CD14-positive monocyte (primary cell): ENCODE measurements around the gene TMA7. TPM values are rescaled to one million over a fixed set of nuclear protein-coding genes. Genes with fewer than 3 reads are reported as not detected.

Experiments
- DNase-seq, 3 donors: peaks; one replicate each; pipeline ENCODE4 v3.0.0-alpha.2; 2011 to 2022
- H2AFZ ChIP-seq: 2 replicates; pipeline ENCODE4 v1.6.0; 2012; ENCODE audit warnings: mild to moderate bottlenecking, low read depth, low read length, inconsistent platforms; ENCODE audit not compliant: insufficient read depth, poor library complexity, severe bottlenecking
- H3K27ac ChIP-seq, 2 donors: 1 replicate in 1 of 2; 2 replicates in 1 of 2; pipeline ENCODE4 v1.5.1; 2012 to 2013; ENCODE audit warnings: low read length in 2 of 2, control low read depth in 1 of 2, inconsistent platforms in 1 of 2, low read depth in 1 of 2, mild to moderate bottlenecking in 1 of 2
- H3K27me3 ChIP-seq, 2 donors: one replicate each; pipeline versions ENCODE4 v1.6.0 to v1.6.1; 2011 to 2013; ENCODE audit warnings: low read length in 2 of 2; ENCODE audit not compliant: control insufficient read depth in 2 of 2, insufficient read depth in 2 of 2
- H3K36me3 ChIP-seq, 2 donors: replicated peaks in 1 of 2; 1 replicate in 1 of 2; 2 replicates in 1 of 2; pipeline versions ENCODE4 v1.5.1 to v1.6.1; 2012 to 2013; ENCODE audit warnings: low read length in 2 of 2, control low read depth in 1 of 2, inconsistent platforms in 1 of 2, mild to moderate bottlenecking in 1 of 2; ENCODE audit not compliant: insufficient read depth in 2 of 2, control insufficient read depth in 1 of 2
- H3K4me1 ChIP-seq, 2 donors: 1 replicate in 1 of 2; 2 replicates in 1 of 2; pipeline versions ENCODE4 v1.5.1 to v1.6.1; 2012 to 2013; ENCODE audit warnings: low read length in 2 of 2, control low read depth in 1 of 2, inconsistent platforms in 1 of 2, mild to moderate bottlenecking in 1 of 2, moderate library complexity in 1 of 2; ENCODE audit not compliant: insufficient read depth in 2 of 2, control insufficient read depth in 1 of 2
- H3K4me2 ChIP-seq: replicated peaks from 2 replicates; pipeline ENCODE3; 2012; ENCODE audit warnings: low read length, moderate library complexity, mild to moderate bottlenecking; ENCODE audit not compliant: poor library complexity, severe bottlenecking; ENCODE audit errors: extremely low read depth
- H3K4me3 ChIP-seq, 3 experiments: fragments of 200-600 bp in 1 of 3; sonication (generic) in 1 of 3; replicated peaks in 1 of 3; 1 replicate in 2 of 3; 2 replicates in 1 of 3; pipeline ENCODE4 v1.5.1; 2011 to 2013; ENCODE audit warnings: low read length in 3 of 3, mild to moderate bottlenecking in 3 of 3, control low read depth in 2 of 3, low read depth in 2 of 3, inconsistent platforms in 1 of 3, moderate library complexity in 1 of 3
- H3K79me2 ChIP-seq: 2 replicates; pipeline ENCODE4 v1.6.0; 2012; ENCODE audit warnings: mild to moderate bottlenecking, control low read depth, inconsistent platforms, low read length, moderate library complexity; ENCODE audit not compliant: insufficient read depth
- H3K9ac ChIP-seq: 2 replicates; pipeline ENCODE4 v1.6.0; 2017; ENCODE audit warnings: low read length, mild to moderate bottlenecking; ENCODE audit not compliant: insufficient read depth, poor library complexity, severe bottlenecking
- H3K9me3 ChIP-seq, 2 donors: replicated peaks in 1 of 2; 1 replicate in 1 of 2; 2 replicates in 1 of 2; pipeline versions ENCODE4 v1.5.1 to v1.6.1; 2012 to 2013; ENCODE audit warnings: low read length in 2 of 2, control low read depth in 1 of 2; ENCODE audit not compliant: control insufficient read depth in 1 of 2, insufficient read depth in 1 of 2
- H4K20me1 ChIP-seq: 2 replicates; pipeline ENCODE4 v1.6.0; 2012; ENCODE audit warnings: mild to moderate bottlenecking, low read length, control low read depth, moderate library complexity; ENCODE audit not compliant: insufficient read depth
- H3K27ac Mint-ChIP-seq, 7 donors: one replicate each; pipeline ENCODE4 v1.8.0; 2020; ENCODE audit warnings: mild to moderate bottlenecking in 7 of 7, mixed read lengths in 7 of 7, moderate library complexity in 6 of 7, inconsistent platforms in 2 of 7
- H3K27me3 Mint-ChIP-seq, 3 donors: one replicate each; pipeline ENCODE4 v1.8.0; 2021 to 2022; ENCODE audit warnings: low read depth in 3 of 3, mild to moderate bottlenecking in 3 of 3, mixed read lengths in 3 of 3, moderate library complexity in 3 of 3, inconsistent platforms in 1 of 3
- H3K36me3 Mint-ChIP-seq, 2 donors: one replicate each; pipeline ENCODE4 v1.8.0; 2020; ENCODE audit warnings: mixed read lengths in 2 of 2, inconsistent platforms in 1 of 2, mild to moderate bottlenecking in 1 of 2
- H3K4me1 Mint-ChIP-seq: one replicate; pipeline ENCODE4 v1.8.0; 2020; ENCODE audit warnings: mild to moderate bottlenecking, mixed read lengths
- H3K4me3 Mint-ChIP-seq, 2 donors: one replicate each; pipeline ENCODE4 v1.8.0; 2020; ENCODE audit warnings: mild to moderate bottlenecking in 2 of 2, mixed read lengths in 2 of 2, moderate library complexity in 1 of 2
- H3K9me3 Mint-ChIP-seq, 7 donors: one replicate each; pipeline ENCODE4 v1.8.0; 2020 to 2022; ENCODE audit warnings: mixed read lengths in 7 of 7, mild to moderate bottlenecking in 6 of 7, moderate library complexity in 6 of 7, inconsistent platforms in 2 of 7
- CTCF ChIP-seq: fragments of 200-600 bp; IDR thresholded peaks from one replicate; pipeline ENCODE4 v1.8.0; 2022; ENCODE audit warnings: antibody characterized with exemption, mild to moderate bottlenecking
- WGBS: methylation state at CpG from one replicate; pipeline ENCODE4 v1.1.5; 2013; ENCODE audit warnings: missing lambda C conversion rate; ENCODE audit not compliant: insufficient coverage; 5-methylcytosine and 5-hydroxymethylcytosine counted together
- intact Hi-C, 2 donors: fragments of 100-400 bp; cut with micrococcal nuclease; formaldehyde crosslinking; loops; one replicate each; pipeline versions ENCODE4 v1.15.0 to v1.15.1; 2023
- polyA plus RNA-seq, 3 donors: library from polyadenylated mRNA; depleted of rRNA in 1 of 3; unstranded in 2 of 3; stranded (reverse) in 1 of 3; fragments of 300-500 nt in 2 of 3; fragments of >200 nt in 1 of 3; fragmentation: Illumina TruSeq in 2 of 3; gene quantifications; 1 replicate in 2 of 3; 2 replicates in 1 of 3; pipeline ENCODE4 v1.2.3, GENCODE V29; 2012 to 2021

Gene TMA7
- polyA plus RNA-seq, 3 donors, result 301 to 559 (median 478) TPM

DNA sequence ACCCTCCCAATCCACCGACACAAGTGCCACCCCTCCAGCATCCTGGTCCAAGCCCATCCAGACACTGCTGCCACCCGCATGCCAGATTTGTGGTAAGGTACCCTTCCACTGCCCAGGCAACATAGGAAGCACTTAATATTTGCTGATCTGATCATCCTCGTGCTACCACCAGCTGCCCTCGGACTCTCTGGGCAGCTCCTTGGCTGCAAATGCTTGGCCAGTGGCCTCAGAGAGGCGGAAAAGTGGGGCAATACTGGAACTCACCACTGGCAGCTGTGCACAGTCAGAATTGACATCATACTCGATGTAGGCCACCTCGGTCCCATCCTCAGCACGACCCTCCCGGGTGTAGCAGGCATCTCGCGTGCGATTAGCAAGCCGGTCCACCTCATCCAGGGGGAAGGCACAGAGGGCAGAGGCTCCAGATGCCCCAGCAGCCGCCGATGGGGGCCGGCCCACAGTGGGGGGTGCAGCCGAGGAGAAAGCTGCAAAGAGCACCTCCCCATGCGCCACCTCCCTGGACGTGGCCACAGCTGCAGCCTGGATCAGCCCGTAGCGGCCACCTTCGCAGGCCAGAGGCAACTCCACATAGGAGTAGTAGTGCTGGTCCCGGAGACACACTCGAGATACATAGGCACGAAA is 16.7 kb upstream of the TMA7 start:
- Histone ChIP-seq H2AFZ (no peak overlapping the region), H3K9ac (no peak overlapping the region), H3K27ac (no peak overlapping the region), H3K4me1 (peaks cover 0 to under 1% of the 10 kb centered on the region in 2 donors), H3K4me3 (no peak overlapping the region), H3K9me3 (no peaks in the 10 kb centered on the region), H3K79me2 (no peaks in the 10 kb centered on the region), H3K27me3 (peaks cover under 1 to 12% of the 10 kb centered on the region in 2 donors), H3K36me3 (no peaks in the 10 kb centered on the region), H3K4me2 (no peak overlapping the region), H4K20me1 (no peaks in the 10 kb centered on the region)
- WGBS, result 94% methylated on average over 25 of the region's 25 CpGs
- no peak for DNase-seq
- peaks cover 0 to 3% of the 10 kb centered on the region in 2 donors for H3K36me3 Mint-ChIP-seq
- intact Hi-C loops, result no loop called here
- H3K27ac Mint-ChIP-seq, result no peak overlapping the region
- no peak overlapping the region for H3K4me3 Mint-ChIP-seq
- H3K27me3 Mint-ChIP-seq, result peaks cover 15 to 16% (median 16%) of the 10 kb centered on the region in 3 donors
- no peaks in the 10 kb centered on the region for H3K4me1 Mint-ChIP-seq
- no peak for TF ChIP-seq CTCF
- H3K9me3 Mint-ChIP-seq, result peaks cover 0 to 4% (median 0%) of the 10 kb centered on the region in 7 donors

GRCh38 chr3:48423883-48424695 is 16.0 kb upstream of the TMA7 start:
- Histone ChIP-seq H3K4me2 (no peak overlapping the region), H3K36me3 (no peaks in the 10 kb centered on the region), H3K27ac (no peak overlapping the region), H3K79me2 (no peaks in the 10 kb centered on the region), H2AFZ (no peak overlapping the region), H3K4me1 (peaks cover 0 to 2% of the 10 kb centered on the region in 2 donors), H3K4me3 (no peak overlapping the region), H3K27me3 (peaks cover 3 to 18% of the 10 kb centered on the region in 2 donors), H4K20me1 (no peaks in the 10 kb centered on the region), H3K9me3 (no peaks in the 10 kb centered on the region), H3K9ac (no peak overlapping the region)
- Mint-ChIP-seq H3K27me3 (peaks cover 15 to 22% (median 20%) of the 10 kb centered on the region in 3 donors), H3K9me3 (peaks cover 0 to 5% (median 0%) of the 10 kb centered on the region in 7 donors), H3K4me3 (no peak overlapping the region), H3K27ac (no peak overlapping the region), H3K36me3 (peaks cover 0 to 3% of the 10 kb centered on the region in 2 donors), H3K4me1 (no peaks in the 10 kb centered on the region)
- TF ChIP-seq CTCF, result no peak
- intact Hi-C loops, result no loop called here
- 86% methylated on average over 21 of the region's 27 CpGs for WGBS
- no peak for DNase-seq
